Naive B cell (primary cell): ENCODE measurements around the gene CSPG4. TPM values are rescaled to one million over a fixed set of nuclear protein-coding genes. Genes with fewer than 3 reads are reported as not detected.
"Not testable (repeated sequence)": the region's sequence is repeated elsewhere in the genome, so short reads cannot be mapped to it uniquely, and the experiment has no call there.

Experiments used
- ATAC-seq, 2 donors: fragments of 150-1000 bp; cut with Tn5 transposase; 2 replicates each; pipeline ENCODE4 v1.10.0; 2021; ENCODE audit warnings: low read depth in 2 of 2, mild to moderate bottlenecking in 2 of 2, moderate library complexity in 2 of 2
- DNase-seq: peaks from one replicate; pipeline ENCODE4 v3.0.0; 2022
- H3K27ac Mint-ChIP-seq, 6 donors: one replicate each; pipeline ENCODE4 v1.8.0; 2020 to 2022; ENCODE audit warnings: mild to moderate bottlenecking in 6 of 6, mixed read lengths in 6 of 6, moderate library complexity in 5 of 6, inconsistent platforms in 2 of 6
- H3K27me3 Mint-ChIP-seq, 3 donors: one replicate each; pipeline ENCODE4 v1.8.0; 2021 to 2022; ENCODE audit warnings: mixed read lengths in 3 of 3, mild to moderate bottlenecking in 1 of 3
- H3K36me3 Mint-ChIP-seq, 2 donors: one replicate each; pipeline ENCODE4 v1.8.0; 2020 to 2022; ENCODE audit warnings: mixed read lengths in 2 of 2, inconsistent platforms in 1 of 2, mild to moderate bottlenecking in 1 of 2
- H3K4me1 Mint-ChIP-seq, 3 donors: one replicate each; pipeline ENCODE4 v1.8.0; 2020 to 2022; ENCODE audit warnings: mixed read lengths in 3 of 3, inconsistent platforms in 1 of 3, mild to moderate bottlenecking in 1 of 3, moderate library complexity in 1 of 3
- H3K4me3 Mint-ChIP-seq, 8 donors: one replicate each; pipeline ENCODE4 v1.8.0; 2020 to 2022; ENCODE audit warnings: mild to moderate bottlenecking in 8 of 8, mixed read lengths in 8 of 8, moderate library complexity in 8 of 8, inconsistent platforms in 2 of 8
- H3K9me3 Mint-ChIP-seq, 7 donors: one replicate each; pipeline ENCODE4 v1.8.0; 2020 to 2022; ENCODE audit warnings: mixed read lengths in 7 of 7, mild to moderate bottlenecking in 5 of 7, inconsistent platforms in 2 of 7, moderate library complexity in 1 of 7
- polyA plus RNA-seq, 6 donors: library from polyadenylated mRNA; unstranded; fragments of 300-500 nt; fragmentation: Illumina TruSeq; gene quantifications; one replicate each; pipeline ENCODE4 v1.2.3, GENCODE V29; 2021; ENCODE audit warnings: low read depth in 6 of 6

Gene CSPG4
- polyA plus RNA-seq, 6 donors from 2014 or later: 0.03 to 0.07 TPM; not detected in 4

DNA sequence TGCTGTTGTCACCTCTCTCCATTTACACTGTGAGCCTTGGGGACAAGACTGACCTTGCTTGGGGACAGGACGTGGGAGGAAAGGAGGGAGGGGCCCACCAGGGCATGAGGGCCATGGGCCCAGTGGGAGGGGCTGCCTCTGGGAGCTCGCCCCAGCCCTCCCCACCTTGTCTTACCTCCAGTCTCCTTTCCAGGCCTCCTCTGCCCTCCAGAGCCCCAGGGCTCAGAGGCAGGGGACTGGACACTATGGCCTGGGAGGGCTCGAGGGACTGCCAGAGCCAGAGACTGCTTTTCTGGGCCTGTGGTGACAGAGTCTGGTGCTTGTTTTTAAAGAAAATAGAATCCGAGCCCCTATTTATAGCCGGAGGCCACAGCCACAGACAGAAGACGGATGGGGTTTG is 10.2 kb downstream of the CSPG4 start:
- peaks cover 41 to 50% (median 49%) of the 10 kb centered on the region in 3 donors for H3K4me1 Mint-ChIP-seq
- peak overlapping the region in 5 of 6 donors; percentile 10 to 86 (median 73) for H3K27ac Mint-ChIP-seq

DNA sequence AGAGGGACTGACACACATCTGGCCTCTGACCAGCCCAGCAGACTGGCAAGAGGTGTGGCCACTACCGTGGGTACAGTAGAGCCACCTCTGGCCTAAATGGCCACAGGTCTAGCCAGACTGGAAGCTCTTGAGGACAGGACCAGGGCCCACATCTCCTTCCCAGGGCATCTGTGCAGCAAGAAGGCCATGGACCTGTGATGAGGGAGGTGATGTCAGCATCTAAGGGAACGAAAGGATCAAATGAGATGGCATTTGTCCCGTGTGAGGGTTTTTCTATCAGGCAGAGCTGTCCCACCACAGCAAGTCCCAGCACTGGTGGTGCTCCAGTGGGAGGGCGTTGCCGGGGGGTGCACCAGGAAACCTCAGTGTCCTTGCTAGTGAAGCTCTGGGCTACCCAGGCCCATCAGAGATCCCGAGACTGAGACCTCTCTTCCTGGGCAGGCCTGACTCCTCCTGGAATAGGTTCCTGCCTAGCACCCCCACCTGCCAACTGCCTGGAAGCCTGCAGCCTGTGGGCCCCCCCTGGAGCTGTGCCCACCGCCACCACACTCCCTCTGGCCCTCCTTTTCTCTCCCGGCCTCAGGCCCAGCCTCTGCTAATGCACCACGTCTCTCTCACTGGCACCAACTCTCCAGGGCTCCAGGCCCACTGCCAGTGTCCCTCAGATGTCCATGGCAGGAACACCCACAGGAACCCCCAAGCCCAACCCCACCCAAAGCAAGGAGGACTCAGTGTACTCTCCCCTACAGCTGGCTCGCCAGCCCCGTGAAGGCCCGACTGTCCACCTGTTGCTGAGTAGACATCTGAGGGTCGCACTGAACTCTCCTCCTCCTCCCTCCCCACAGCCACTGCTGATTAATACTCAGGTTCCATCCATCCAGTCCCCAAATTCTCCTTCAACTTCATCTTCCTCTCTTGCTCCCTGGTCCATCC is 11.3 kb downstream of the CSPG4 start:
- ATAC-seq, H3K9me3 Mint-ChIP-seq, DNase-seq, H3K36me3 Mint-ChIP-seq, H3K27me3 Mint-ChIP-seq: not testable (repeated sequence)
- H3K4me1 Mint-ChIP-seq: peaks cover 47 to 58% (median 58%) of the 10 kb centered on the region in 3 donors
- peak overlapping the region in 7 of 8 donors; percentile 12 to 72 (median 64) for H3K4me3 Mint-ChIP-seq
- peak overlapping the region in 5 of 6 donors; percentile 15 to 82 (median 62) for H3K27ac Mint-ChIP-seq

More for the DNA sequence above, 10.2 kb downstream of the CSPG4 start:
- no peak for DNase-seq
- H3K27me3 Mint-ChIP-seq: peaks cover 0 to 3% (median 0%) of the 10 kb centered on the region in 3 donors
- H3K36me3 Mint-ChIP-seq: no peaks in the 10 kb centered on the region
- no peak for ATAC-seq
- peak overlapping the region in 5 of 8 donors; percentile 26 to 75 (median 67) for H3K4me3 Mint-ChIP-seq
- peaks cover 0 to 2% (median 0%) of the 10 kb centered on the region in 7 donors for H3K9me3 Mint-ChIP-seq

DNA sequence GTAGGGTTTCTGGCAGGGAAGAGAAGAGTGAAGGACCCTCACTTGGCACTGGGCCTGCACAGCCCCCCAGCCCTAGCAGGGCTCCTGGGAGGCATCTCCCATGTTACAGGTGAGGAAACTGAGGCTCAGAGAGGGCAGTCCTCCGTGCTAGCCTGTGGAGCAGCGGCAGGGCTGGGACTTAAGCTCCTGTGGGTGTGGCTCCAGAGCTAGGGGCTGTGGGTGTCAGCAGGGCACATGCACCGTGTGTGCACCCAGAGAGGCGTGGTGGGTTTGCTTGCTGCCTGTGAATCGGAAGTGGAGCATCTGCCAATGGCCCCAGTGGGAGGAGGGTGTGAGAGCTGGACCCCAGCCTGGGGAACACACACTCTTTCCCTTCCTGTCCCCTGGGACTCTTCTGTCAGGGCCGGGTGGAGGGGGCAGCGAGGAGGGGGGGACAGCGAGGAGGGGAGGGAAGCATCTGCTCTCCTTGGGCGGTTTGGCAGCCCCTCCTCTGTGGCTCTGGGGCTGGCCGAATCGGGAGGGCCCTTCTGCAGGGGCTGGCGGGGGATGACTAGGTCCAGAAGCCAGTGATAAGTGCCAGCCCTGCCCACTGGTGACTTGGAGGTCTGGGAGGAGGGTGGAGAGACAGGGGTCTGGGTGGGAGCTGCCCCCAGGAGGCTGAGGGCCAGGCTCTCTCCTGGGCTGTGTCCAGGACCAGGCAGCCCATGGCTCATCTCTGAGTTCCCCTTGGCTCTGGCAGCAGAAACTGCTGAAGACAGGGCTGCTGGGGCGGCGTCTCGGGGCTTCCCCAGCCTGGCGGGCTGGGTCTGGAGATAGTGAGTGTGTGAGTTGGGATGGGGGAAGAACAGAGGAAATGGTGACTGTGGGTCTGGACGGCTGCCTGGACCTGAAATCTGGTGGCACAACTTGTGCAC is 12.4 kb downstream of the CSPG4 start:
- Mint-ChIP-seq H3K4me1 (peaks cover 54 to 69% (median 69%) of the 10 kb centered on the region in 3 donors), H3K4me3 (peak overlapping the region; percentile 4 to 83 (median 68)), H3K27ac (peak overlapping the region in 5 of 6 donors; percentile 60 to 94 (median 81))
- not testable (repeated sequence) for H3K36me3 Mint-ChIP-seq, H3K9me3 Mint-ChIP-seq, H3K27me3 Mint-ChIP-seq
- DNase-seq: peak; percentile 64
- ATAC-seq: peak; percentile 69 to 70

DNA sequence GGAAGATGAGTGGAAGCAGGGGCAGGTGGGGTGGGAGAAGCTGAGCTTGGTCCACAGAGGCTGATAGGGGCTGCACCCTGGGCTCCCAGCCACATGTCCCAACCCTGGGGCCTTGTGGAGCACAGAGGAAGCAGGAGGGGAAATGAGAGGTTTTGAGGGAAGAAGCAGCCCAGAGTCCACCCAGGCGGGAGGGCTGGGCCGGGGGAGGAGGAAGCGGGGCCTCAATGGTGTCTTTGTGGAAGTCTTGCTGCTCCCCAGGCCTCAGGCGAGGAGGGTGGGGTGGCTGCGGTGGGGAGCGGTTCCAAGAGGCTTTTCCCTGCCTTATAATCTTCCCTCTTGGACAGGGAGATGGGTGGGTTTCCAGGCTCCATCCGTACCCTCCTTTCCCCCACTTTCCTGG is 13.1 kb downstream of the CSPG4 start:
- H3K27ac Mint-ChIP-seq: peak overlapping the region; percentile 57 to 94 (median 76)
- not testable (repeated sequence) for ATAC-seq, H3K27me3 Mint-ChIP-seq, H3K36me3 Mint-ChIP-seq, DNase-seq, H3K9me3 Mint-ChIP-seq
- peaks cover 61 to 76% (median 76%) of the 10 kb centered on the region in 3 donors for H3K4me1 Mint-ChIP-seq
- peak overlapping the region in 6 of 8 donors; percentile 47 to 83 (median 68) for H3K4me3 Mint-ChIP-seq

DNA sequence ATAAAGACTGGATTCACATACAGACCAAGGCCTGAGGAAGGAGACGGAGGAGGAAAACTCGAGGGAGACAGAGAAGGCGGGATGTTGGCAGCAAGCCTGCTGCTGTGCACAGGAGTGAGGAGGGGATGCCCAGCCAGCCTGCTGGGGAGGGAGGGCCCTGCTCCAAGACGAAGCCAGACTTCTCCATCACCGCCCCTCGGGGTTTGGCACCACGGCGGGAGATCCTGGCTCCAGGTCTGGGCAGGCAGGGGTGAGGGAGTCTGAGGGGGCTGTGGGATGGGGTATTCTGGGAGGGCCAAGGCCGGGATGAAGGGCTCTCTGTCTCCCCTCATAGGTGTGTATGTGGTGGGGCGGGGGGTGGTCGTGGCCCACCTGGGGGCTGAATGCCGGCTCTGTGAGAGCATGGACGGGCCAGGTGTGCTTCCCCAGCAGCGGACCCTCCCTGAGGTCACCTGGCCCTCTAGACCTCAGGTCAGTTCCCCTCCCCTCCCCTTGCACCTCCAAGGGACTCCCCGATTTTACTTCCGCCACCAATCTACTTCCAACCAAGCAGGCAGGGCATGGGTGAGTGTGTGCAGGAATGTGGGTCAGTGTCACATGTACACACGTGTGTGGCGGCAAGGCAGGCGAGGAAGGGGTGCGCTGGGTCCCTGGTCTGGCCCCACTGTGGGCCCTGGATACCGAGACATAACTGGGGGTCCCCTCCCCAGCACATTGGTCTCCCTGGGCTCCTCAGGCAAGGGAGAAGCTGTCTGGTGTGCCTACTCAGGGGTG is 14.5 kb downstream of the CSPG4 start:
- not testable (repeated sequence) for H3K36me3 Mint-ChIP-seq, H3K9me3 Mint-ChIP-seq, DNase-seq, ATAC-seq, H3K27me3 Mint-ChIP-seq
- H3K4me3 Mint-ChIP-seq: peak overlapping the region in 4 of 8 donors; percentile 12 to 50 (median 42)
- H3K27ac Mint-ChIP-seq: peak overlapping the region in 5 of 6 donors; percentile 69 to 87 (median 80)
- peaks cover 65 to 90% (median 90%) of the 10 kb centered on the region in 3 donors for H3K4me1 Mint-ChIP-seq

DNA sequence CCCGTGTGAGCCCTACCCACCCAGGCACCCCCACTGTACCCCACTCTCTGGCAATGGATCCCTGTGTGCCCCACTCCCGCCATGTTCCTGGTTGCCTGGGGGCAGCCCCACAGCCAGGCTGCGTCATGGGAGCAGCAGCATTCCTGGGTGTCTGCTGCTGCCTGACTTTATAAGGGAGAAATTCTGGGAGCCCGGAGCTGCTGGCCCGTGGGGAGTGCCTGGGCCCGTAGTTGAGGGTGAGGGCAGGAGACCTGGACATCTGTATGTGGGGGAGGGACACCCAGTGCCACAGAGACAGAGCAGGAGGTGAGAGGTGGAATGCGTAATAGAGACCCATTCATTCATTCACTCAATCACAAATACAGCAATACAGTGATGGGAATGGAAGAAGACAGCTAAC is 15.1 kb downstream of the CSPG4 start:
- no peak for ATAC-seq
- Mint-ChIP-seq H3K9me3 (peaks cover 0 to 2% (median 0%) of the 10 kb centered on the region in 7 donors), H3K27ac (peak overlapping the region; percentile 51 to 87 (median 74)), H3K36me3 (no peaks in the 10 kb centered on the region), H3K27me3 (peaks cover 0 to 3% (median 0%) of the 10 kb centered on the region in 3 donors), H3K4me1 (peaks cover 68 to 95% (median 95%) of the 10 kb centered on the region in 3 donors), H3K4me3 (peak overlapping the region in 4 of 8 donors; percentile 12 to 50 (median 42))
- no peak for DNase-seq

DNA sequence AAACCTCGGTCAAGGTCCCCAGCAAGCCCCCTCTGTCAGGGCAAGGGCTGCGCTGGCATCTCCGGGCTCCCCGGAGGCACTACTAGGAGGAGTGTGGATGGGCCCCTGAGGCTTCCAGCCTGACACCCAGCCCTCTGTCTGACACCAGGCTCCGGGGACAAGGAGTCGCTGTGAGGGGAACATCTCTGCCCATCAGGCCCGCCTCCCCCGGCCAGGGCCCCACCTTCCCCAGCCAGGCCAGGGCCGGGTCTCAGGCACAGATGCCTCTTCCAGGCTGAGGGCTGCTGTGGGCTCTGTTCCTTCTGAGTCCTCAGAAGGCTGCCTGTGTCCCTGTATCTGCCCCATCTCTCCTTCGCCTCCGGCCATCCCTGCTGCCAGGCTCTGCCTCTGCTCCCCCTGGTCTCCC is 15.8 kb downstream of the CSPG4 start:
- DNase-seq (no peak), ATAC-seq (no peak)
- peak overlapping the region in 4 of 6 donors; percentile 84 to 99 (median 92) for H3K27ac Mint-ChIP-seq
- H3K36me3 Mint-ChIP-seq: no peaks in the 10 kb centered on the region
- peaks cover 0 to 1% (median 0%) of the 10 kb centered on the region in 7 donors for H3K9me3 Mint-ChIP-seq
- peak overlapping the region in 4 of 8 donors; percentile 29 to 89 (median 66) for H3K4me3 Mint-ChIP-seq
- H3K27me3 Mint-ChIP-seq: peaks cover 0 to 7% (median 0%) of the 10 kb centered on the region in 3 donors
- H3K4me1 Mint-ChIP-seq: peaks cover 67 to 94% (median 94%) of the 10 kb centered on the region in 3 donors

DNA sequence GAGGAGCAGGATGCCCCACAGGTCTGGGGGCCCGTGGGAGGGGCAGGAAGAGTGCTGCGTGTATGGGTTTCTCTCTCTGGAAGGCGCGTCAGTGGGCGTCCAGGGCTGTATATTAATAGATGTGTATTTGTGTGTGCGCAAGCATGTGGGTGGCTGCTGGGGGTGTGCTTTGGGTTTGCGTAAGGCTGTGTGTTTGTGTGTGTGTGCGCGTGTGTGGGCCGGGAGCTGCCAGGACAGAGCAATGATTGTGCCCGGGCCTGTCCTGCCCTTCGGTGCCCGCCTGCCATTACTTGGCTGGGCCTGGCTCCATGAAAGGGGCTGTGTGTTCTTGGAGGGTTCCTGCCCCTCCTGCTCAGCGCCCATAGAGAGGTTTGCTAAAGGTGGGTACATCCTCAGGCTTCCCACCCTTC is 16.3 kb downstream of the CSPG4 start:
- Mint-ChIP-seq H3K27ac (peak overlapping the region; percentile 49 to 99 (median 92)), H3K4me3 (peak overlapping the region; percentile 17 to 90 (median 76)), H3K36me3 (no peaks in the 10 kb centered on the region), H3K9me3 (no peaks in the 10 kb centered on the region), H3K27me3 (peaks cover 0 to 7% (median 0%) of the 10 kb centered on the region in 3 donors), H3K4me1 (peaks cover 63 to 88% (median 88%) of the 10 kb centered on the region in 3 donors)
- peak; percentile 65 for DNase-seq
- ATAC-seq: peak; percentile 26 to 38

DNA sequence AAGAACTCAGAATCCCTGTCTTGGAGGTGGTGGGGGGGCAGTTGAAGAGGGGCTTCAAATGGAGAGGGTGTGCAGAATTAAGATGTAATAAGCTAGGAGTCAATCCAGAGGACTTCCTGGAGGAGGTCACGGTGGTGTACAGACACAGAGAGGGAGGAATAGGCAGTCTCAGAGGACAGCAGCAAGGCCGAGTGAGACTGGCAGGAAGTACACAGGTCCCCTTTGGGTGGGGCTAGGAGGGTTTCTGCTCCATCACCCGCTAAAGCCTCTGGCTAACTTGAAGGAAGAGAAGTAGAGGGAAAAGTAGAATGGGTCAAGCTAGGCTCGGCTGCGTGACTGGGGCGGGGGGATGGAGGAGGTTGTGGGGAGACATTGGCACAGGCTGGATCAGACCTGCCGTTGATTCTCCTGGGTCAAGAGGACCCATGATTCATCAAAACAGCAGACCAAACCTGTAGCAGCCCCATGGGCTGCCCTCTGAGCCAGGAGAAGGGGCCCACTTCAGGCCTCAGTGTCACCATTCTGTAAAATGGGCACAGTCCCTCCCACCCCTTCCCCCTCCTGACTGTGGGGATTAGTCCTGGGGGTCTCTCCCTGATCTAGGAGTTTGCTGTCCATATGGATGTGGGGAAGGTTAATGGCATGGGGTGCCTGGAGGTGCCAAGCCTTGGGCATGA is 16.9 kb downstream of the CSPG4 start:
- H3K27ac Mint-ChIP-seq: peak overlapping the region; percentile 71 to 99 (median 94)
- peaks cover 58 to 83% (median 83%) of the 10 kb centered on the region in 3 donors for H3K4me1 Mint-ChIP-seq
- no peaks in the 10 kb centered on the region for H3K9me3 Mint-ChIP-seq
- H3K4me3 Mint-ChIP-seq: peak overlapping the region; percentile 63 to 90 (median 82)
- H3K27me3 Mint-ChIP-seq: peaks cover 0 to 7% (median 0%) of the 10 kb centered on the region in 3 donors
- ATAC-seq (peak; percentile 12 to 21), DNase-seq (peak; percentile 50)
- no peaks in the 10 kb centered on the region for H3K36me3 Mint-ChIP-seq

DNA sequence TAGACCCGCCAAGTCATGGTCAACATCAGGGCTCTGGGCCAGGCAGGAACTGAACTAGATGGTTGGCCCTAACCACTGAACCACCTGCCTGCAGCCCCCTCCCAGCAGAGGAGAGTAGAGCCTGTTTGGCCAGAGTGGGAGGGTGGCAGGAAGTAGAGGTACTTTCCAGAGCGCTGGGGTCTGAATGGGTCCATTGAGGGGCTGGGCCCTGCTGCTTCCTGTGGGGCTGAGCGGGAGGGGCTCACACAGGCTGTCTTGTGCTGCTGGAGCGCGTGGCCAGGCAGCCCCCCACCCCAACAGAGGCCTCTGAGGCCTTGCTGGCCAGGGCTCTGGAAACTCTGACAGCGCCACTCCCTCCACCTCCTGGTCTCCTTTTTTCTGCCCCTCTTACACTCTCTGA is 17.4 kb downstream of the CSPG4 start:
- H3K4me1 Mint-ChIP-seq: peaks cover 53 to 77% (median 77%) of the 10 kb centered on the region in 3 donors
- H3K4me3 Mint-ChIP-seq: peak overlapping the region; percentile 63 to 91 (median 82)
- H3K36me3 Mint-ChIP-seq: no peaks in the 10 kb centered on the region
- H3K9me3 Mint-ChIP-seq: no peaks in the 10 kb centered on the region
- peaks cover 0 to 7% (median 0%) of the 10 kb centered on the region in 3 donors for H3K27me3 Mint-ChIP-seq
- DNase-seq (peak; percentile 63), ATAC-seq (peak; percentile 19 to 20)
- peak overlapping the region; percentile 71 to 99 (median 92) for H3K27ac Mint-ChIP-seq

DNA sequence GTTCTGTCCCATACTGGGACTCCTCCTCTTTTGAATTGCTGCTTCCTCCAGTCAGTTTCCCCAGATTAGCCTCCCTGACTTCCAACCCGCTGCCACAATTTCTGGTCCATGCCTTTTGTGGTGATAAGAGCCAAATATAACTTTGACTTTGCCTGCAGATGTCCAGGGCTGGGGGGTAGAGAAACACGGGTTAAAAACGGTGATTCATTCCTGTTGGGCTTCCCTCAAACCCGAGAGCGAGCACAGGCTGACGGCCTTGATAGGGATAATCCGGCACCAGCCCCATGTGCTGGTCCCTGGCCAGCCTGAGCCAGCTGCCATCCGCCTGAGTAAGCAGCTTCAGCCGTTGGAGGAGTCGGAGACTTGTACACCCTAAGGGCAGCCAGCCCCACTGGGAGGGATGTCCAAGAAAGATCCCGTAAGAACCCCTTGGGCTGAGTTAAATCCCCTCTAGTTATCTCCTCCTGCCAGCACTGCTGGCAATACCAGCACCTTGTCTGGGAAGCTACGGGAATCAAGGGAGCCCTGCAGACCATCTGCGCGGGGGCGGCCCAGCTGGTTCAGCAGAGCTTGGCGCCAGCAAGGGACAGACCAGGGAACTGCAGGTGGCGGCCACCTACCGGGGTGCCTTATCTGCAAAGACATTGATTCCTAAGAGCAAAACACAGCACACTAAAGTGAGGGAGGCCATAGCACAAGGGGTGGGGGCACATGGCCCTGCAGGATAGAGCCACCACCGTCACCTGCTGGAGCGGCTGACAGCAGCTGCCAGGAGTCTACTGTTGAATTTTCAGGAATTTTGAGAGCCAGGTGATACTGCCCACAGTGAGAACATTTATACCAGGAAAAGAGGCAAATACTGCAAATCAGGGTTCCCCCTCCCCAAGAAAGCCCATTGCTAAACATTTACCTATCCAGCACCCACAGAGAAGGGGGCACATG is 18.1 kb downstream of the CSPG4 start:
- H3K4me3 Mint-ChIP-seq: peak overlapping the region; percentile 55 to 91 (median 82)
- peak overlapping the region in 5 of 6 donors; percentile 84 to 99 (median 95) for H3K27ac Mint-ChIP-seq
- peaks cover 48 to 70% (median 70%) of the 10 kb centered on the region in 3 donors for H3K4me1 Mint-ChIP-seq
- peak; percentile 33 to 34 for ATAC-seq
- no peaks in the 10 kb centered on the region for H3K9me3 Mint-ChIP-seq
- no peak for DNase-seq
- H3K36me3 Mint-ChIP-seq: no peaks in the 10 kb centered on the region
- peaks cover 0 to 7% (median 0%) of the 10 kb centered on the region in 3 donors for H3K27me3 Mint-ChIP-seq
